Hematopoietic multipotent progenitor cell treated with erythropoietin and hydrocortisone succinate and interleukin-3 and kit ligand, for 6 days (in vitro differentiated cells): ENCODE measurements around the gene HSPB7.
"Not testable (repeated sequence)": the region's sequence is repeated elsewhere in the genome, so short reads cannot be mapped to it uniquely, and the experiment has no call there.

ENCODE experiments used
- DNase-seq: peaks from one replicate; pipeline ENCODE4 v3.0.0-alpha.2; 2015

The HSPB7 gene

DNA sequence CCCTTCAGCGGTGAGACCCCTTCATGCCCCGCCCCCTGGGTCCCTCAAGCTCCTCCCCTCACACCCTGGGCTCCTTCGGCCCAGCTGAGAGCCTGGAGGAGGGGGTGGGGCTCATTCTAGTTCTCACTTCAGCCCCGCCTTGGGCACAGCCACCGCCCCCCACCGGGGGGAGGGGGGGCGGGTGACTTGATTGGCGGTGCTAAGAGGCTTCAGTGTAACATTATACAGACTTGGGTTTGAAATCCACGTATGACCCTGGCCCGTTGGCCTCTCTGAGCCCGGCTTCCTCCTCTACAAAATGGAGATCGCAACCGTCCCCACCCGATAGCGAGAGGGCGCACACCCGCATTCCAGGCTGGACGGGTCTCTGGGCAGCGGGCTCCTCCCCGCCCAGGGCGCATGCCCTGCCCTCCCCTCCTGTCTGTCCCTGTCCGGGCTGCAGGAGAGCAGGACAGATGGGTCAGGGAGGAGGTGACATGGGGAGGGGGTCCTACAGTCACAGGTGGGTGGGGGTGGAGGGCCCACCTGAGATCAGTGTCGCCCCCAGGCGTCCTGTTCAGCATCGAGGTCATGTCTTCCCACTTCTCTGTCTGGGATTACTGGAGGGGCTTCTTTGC is 30.8 kb upstream of the HSPB7 start:
- peak; percentile 93 for DNase-seq

DNA sequence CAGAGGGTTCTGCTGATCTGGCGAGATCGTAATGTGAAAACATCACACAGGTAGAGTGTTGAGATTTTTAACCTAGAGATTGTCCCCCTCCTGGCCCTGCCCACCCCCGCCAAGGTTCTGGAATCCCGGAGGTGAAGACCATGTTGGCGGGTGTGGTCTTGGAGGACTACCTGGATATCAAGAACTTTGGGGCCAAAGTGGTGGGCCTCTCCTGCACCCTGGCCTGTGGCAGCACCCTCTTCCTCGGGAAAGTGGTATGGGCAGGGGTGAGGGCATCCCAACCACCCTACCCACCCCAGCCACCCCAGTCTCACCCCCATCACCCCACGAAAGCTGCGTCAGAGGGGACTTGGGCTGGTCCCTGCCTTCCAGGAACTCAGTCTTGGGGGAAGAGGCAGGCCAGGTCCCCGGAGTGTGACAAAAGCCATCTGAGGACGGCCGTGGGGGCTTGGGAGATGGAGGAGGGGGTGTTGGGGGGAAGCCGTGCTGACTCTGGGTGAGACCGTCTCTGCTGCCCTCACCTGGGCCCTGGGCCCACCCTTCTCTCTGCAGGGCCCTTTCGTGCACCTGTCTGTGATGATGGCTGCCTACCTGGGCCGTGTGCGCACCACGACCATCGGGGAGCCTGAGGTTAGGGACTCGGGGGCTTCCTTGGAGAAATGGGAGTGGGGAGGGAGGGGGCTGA is 30.1 kb upstream of the HSPB7 start:
- no peak for DNase-seq

DNA sequence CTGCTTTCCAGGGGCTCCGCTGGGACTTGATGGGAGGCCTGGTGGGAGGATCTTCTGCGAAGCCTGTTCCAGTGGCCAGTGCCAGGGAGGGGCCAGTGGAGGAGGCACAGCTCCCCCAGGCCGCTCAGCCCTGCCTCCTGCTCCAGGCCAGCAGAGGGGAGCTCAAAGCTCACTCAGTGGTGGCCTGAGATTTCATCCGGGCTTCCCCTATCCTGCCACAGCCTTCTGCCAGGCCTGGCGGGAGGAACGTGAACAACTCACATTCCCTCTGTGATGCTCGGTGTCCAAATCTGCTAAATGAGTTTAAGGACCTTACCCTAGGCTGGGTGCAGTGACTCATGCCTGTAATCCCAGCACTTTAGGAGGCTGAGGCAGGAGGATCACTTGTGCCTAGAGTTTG is 29.0 kb upstream of the HSPB7 start:
- DNase-seq: no peak

DNA sequence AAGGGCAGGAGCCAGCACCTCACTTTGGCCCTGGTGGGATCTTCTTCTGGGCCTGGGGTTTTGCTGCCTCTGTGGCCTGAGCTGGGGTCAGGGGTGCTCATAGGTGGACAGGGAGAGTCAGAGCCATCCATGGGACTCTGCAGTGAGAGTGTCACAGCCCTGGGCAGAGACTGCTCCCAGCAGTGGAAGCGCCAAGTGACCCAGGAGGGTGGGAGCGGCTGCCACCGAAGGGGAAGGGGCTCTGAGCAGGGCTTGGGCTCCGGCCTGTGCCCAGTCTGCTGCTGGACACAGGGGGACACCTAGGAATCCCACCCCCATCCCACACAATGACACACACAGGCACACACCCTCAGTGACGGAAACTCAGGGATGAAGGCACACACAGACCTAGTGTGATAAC is 26.1 kb upstream of the HSPB7 start:
- no peak for DNase-seq

GRCh38 chr1:16043521-16043920 is 25.7 kb upstream of the HSPB7 start, which contains the start of gene CLCNKB:
Gene CLCNKB, plus strand, starts transcription at chr1:16043782. Its CDS starts 711 bp downstream, at chr1:16044493.
- DNase-seq: no peak

GRCh38 chr1:16042654-16043053 is 24.8 kb upstream of the HSPB7 start:
- DNase-seq: not testable (repeated sequence)

GRCh38 chr1:16042096-16042495 is 24.3 kb upstream of the HSPB7 start:
- DNase-seq: no peak

GRCh38 chr1:16041200-16041599 is 23.4 kb upstream of the HSPB7 start:
- DNase-seq: no peak

- DNase-seq: not testable (repeated sequence)
These were observed 22.0 kb upstream of the HSPB7 start for GRCh38 chr1:16039871-16040270.

DNA sequence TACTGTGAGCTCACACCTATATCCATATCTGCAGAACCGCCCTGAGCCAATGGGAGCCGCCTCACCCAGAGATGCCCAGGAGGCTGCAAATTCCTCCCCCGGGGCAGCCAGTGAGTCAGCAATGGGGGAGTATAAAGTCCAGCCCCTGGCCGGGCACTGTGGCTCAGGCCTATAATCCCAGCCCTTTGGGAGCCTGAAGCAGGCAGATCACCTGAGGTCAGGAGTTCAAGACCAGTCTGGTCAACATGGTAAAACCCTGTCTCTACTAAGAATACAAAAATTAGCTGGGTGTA is 20.7 kb upstream of the HSPB7 start:
- DNase-seq: no peak

DNA sequence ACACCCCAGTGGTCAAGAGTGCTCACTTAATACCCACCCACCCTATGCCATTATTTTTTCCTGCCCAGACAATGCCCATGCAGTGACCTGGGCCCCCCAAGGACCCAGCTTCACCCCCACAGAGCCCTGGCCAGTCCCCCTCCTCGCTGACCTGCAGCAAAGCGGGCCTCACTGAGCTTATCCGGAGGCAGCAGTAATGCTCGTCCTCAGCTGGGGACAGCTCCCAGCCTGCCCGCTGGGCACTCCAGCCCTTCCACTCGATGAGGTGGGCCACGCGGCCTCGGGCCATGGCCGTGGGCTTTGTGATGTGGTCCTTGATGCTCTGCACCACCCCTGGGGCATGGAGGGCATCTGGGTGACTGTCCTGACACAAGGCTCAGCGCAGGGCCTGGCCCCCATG is 18.6 kb upstream of the HSPB7 start:
- DNase-seq: not testable (repeated sequence)

DNA sequence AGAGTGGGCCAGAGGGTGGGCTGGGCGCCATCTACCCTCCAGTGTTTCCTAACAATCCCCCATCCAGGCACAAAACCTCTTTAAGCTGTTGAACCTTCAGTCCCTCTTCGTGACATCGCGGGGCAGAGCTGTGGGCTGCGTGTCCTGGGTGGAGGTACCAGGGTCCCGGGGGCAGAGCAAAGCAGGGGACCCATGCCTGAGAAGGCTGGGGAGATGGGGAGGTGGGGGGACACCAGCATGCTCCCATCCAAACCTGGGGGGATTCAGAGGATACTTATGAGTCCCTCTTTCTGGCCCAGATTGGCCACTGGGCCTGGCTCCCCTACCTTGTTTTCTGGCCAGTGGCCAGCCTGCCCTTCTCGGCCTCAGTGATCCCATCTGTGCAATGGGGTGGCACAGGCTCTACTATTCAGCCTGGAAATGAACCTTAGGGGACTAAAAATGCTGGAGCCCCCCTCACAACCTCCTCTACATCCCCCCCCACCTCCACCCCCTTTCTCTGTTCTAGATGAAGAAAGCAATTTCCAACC is 15.3 kb upstream of the HSPB7 start:
- DNase-seq: not testable (repeated sequence)

DNA sequence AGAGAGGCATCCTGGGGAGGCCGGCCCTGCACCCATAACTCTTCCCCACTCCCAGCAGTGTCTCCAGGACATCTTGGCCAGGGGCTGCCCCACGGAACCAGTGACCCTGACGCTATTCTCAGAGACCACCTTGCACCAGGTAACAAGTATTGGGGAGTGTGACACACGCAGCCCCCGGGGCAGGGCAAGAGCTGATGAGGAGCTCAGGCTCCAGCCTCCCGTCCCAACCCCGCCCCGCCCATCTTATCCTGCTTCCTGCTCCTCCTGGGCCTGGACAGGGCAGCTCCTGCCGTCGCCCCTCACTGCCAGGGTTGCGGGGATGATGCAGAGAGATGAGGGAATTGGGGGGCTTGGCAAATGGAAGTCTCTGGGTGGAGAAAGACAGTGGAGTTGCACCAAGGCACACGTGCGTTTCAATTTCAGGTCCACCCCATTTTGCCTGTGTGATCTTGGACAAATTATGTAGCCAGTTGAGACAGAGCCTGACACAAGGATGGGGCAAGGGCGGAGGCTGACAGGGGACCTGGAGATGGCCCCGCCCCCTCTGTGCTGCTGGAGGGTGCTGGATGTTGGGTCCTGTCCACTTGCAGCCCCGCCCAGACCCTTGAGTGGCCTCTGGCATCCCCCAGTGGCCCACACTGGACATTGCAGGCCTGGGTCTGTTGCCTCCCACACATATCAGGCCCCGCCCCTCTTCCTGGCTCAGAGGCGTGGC is 14.7 kb upstream of the HSPB7 start:
- peak; percentile 93 for DNase-seq

GRCh38 chr1:16031551-16031950 is 13.7 kb upstream of the HSPB7 start:
- DNase-seq: no peak

GRCh38 chr1:16029288-16029687 is 11.4 kb upstream of the HSPB7 start:
- DNase-seq: no peak

DNA sequence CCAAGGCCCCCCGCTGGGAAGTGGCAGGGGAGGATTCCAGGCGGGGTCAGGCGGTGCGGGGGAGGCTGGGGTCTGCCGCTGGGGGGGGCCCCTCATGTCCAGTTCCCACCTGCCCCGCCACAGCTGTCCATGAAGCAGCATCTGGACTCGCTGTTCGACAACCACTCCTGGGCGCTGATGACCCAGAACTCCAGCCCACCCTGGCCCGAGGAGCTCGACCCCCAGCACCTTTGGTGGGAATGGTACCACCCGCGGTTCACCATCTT is 11.1 kb upstream of the HSPB7 start:
- DNase-seq: not testable (repeated sequence)

GRCh38 chr1:16028237-16029002 is 10.6 kb upstream of the HSPB7 start:
- no peak for DNase-seq

DNA sequence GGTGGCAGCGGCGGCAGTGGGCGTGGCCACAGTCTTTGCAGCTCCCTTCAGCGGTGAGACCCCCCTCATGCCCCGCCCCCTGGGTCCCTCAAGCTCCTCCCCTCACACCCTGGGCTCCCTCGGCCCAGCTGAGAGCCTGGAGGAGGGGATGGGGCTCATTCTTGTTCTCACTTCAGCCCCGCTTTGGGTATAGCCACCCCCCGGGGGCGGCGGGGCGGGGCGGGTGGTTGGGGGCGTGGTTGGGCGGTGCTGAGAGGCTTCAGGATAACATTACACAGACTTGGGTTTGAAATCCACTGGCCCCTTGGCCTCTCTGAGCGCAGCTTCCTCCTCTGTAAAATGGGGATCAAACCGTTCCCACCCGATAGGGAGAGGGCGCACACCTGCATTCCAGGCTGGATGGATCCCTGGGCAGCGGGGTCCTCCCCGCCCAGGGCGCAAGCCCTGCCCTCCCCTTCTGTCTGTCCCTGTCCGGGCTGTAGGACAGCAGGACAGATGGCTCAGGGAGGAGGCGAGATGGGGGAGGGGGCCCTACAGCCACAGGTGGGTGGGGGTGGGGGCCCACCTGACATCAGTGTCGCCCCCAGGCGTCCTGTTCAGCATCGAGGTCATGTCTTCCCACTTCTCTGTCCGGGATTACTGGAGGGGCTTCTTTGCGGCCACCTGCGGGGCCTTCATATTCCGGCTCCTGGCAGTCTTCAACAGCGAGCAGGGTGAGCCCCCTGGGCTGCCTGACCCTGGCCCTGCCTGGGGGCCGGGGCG is 9.1 kb upstream of the HSPB7 start:
- peak; percentile 50 for DNase-seq

GRCh38 chr1:16026302-16026701 is 8.5 kb upstream of the HSPB7 start:
- DNase-seq: not testable (repeated sequence)

DNA sequence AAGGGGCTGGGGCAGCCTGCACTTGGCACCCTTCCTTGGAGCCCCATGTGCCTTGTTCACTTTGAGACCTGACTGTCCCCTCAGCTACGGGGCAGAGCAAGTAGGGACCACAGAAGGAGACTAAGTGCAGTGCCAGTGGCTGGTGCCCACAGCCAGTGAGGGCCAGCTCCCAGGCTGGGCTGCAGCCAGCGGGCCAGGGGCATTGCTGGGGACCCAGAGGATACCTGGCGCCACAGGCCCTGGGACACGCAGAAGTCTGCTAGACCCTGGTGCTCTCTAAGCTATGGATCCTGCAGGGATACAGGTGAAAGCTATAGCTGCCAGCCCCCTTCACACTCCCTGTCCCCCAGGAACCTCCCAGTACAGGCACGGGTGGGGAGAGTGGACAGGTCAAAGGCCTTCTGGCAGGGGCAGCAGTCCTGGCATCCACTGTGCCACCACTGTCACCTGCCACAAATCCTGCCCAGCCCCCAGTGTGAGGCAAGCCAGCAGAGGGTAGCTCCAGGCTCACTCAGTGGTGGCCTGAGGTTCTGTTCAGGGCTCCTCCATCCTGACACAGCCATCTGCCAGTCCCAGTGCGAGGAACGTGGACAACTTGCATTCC is 5.3 kb upstream of the HSPB7 start:
- no peak for DNase-seq

DNA sequence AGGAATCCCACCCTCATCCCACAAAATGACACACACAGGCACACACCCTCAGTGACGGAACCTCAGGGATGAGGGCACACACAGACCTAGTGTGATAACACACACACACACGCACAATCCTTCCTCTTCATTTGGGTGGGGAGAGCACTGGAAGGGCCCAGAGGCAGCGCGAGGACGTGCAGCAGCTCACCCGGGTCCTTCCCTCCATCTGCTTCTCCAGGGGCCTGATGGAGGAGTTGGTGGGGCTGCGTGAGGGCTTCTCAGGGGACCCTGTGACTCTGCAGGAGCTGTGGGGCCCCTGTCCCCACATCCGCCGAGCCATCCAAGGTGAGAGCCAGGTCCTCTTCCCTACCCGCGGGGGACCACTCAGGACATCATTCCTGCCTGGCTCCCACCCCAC is 4.5 kb upstream of the HSPB7 start:
- no peak for DNase-seq

DNA sequence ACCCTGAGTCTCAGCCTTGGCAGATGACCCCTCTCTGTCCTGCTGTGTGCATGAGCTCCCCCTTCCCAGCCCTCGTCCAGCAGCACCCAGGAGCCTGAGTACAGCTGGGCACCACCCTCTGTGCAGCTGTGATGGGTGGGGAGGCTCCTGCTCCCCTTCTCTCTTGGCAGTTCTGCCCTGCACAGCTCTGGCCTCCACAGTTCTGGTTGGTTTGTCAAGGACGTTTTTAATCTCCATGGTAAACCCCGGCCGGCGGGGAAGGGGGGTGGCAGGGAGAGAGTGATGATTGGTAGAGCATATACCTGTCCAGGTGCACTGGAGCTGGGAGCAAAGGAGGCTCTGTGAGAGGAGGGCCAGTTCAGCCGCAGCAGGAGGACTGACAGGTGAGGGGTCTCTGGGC is 3.8 kb upstream of the HSPB7 start, which contains the start of gene CLCNKA:
Gene CLCNKA (plus strand): TSS at position 356 of the 400 bp plus-strand sequence. CDS start 584 bp downstream, outside the sequence.
- no peak for DNase-seq
